Upper lobe of left lung (tissue), 4 donors: ENCODE measurements around the gene TMEM123.

ENCODE experiments used
- CTCF ChIP-seq, 6 experiments: fragments of 450-650 bp in 4 of 6; fragments of 200-600 bp in 2 of 6; sonication (generic) in 2 of 6; IDR thresholded peaks; one replicate each; pipeline ENCODE4 v1.5.1; 2016 to 2019; ENCODE audit warnings: antibody characterized with exemption in 6 of 6
- POLR2A ChIP-seq, 4 donors: fragments of 450-650 bp; IDR thresholded peaks; one replicate each; pipeline ENCODE4 v1.5.1; 2016 to 2017; ENCODE audit warnings: antibody characterized with exemption in 4 of 4, mild to moderate bottlenecking in 2 of 4
- POLR2AphosphoS5 ChIP-seq, 2 donors: sonication (generic); formaldehyde crosslinking; IDR thresholded peaks; one replicate each; pipeline ENCODE4 v1.5.1; 2017; ENCODE audit warnings: antibody characterized with exemption in 2 of 2

GRCh38 chr11:102471474-102471873 is 18.9 kb upstream of the TMEM123 start:
- TF ChIP-seq CTCF (IDR thresholded peaks at IDR 0.05), result no peak
- TF ChIP-seq POLR2A (IDR thresholded peaks at IDR 0.05), result no peak
- no peak for TF ChIP-seq POLR2AphosphoS5 (IDR thresholded peaks at IDR 0.05)
